ENCODE data around the gene FAM50A.

The FAM50A gene

DNA sequence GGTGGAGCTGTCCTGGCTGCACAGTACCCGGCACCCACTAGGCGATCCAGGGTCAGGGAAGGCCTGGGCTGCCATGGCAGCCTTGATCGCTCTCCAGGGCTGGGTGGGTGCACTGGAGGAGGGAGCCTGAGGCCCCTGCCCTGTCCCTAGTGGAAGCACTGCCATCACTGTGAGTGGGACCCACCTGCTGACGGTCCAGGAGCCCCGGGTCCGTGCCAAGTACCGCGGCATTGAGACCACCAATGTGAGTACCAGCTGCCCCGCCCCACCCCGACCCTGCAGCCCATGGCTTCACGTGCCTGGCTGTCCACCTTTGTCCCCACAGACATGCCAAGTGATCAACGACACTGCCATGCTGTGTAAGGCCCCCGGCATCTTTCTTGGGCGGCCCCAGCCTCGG is 23.0 kb downstream of the FAM50A start:
- DNase-seq = no peak

DNA sequence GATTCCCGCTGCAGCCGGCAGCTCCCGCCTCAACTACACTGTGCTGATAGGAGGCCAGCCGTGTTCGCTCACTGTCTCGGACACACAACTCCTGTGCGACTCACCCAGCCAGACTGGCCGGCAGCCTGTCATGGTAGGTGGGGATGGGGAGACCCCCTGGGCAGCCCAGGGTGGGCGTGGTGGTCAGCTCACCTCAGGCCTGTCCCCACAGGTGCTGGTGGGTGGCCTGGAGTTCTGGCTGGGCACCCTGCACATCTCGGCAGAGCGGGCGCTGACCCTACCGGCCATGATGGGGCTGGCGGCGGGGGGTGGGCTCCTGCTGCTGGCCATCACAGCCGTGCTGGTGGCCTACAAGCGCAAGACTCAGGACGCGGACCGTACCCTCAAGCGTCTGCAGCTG is 23.6 kb downstream of the FAM50A start:
- no peak for DNase-seq

DNA sequence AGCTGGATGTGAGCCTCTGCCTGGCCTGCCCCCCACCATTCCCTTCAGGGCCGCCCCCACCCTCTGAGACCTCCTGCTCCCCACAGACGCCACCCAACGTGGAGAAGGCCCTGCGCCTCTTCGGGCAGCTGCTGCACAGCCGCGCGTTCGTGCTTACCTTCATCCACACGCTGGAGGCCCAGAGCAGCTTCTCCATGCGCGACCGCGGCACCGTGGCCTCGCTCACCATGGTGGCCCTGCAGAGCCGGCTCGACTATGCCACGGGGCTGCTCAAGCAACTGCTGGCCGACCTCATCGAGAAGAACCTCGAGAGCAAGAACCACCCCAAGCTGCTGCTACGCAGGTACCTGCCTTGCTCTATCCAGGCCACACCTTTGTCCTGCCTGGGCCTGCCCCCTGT is 24.3 kb downstream of the FAM50A start:
- DNase-seq = no peak

DNA sequence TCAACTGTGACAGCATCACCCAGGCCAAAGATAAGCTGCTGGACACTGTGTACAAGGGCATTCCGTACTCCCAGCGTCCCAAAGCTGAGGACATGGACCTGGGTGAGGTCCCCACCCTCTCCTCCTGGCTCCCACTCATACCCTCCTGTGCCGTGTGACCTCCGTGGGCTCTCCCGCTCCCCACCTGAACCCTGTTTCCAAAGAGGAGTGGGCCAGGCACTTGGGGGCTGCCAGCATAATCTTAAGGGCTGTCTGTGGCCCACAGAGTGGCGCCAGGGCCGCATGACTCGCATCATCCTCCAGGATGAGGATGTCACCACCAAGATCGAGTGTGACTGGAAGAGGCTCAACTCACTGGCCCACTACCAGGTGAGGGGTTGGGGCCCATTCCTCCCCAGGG is 25.2 kb downstream of the FAM50A start:
- DNase-seq = no peak

DNA sequence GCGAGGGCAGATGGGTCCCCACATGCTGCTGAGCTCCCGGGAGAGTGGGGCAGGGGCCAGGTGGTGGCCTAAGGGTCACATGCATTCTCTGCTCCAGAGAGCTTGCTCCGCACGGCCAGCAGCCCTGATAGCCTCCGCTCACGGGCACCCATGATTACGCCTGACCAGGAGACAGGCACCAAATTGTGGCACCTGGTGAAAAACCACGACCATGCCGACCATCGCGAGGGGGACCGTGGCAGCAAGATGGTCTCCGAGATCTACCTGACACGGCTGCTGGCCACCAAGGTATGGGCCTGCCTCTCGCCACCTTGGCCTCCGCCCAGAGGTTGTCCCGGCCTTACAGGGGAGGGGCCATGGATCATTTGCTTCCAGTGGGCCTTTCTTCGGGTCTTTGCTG is 25.9 kb downstream of the FAM50A start:
- no peak for DNase-seq

DNA sequence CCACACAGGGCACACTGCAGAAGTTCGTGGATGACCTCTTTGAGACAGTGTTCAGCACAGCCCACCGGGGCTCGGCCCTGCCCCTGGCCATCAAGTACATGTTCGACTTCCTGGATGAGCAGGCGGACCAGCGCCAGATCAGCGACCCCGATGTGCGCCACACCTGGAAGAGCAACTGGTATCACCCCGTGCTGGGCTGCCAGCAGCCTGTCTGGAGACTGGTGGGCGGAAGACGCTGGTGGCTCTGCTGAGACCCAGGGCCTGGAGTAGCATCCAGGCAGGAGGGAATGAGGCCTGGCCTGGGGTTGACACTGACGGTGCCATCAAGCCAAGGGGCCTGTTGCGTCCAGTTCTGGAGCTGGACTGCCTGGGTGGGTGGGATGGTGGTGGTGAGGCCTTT is 26.5 kb downstream of the FAM50A start:
- DNase-seq = no peak

DNA sequence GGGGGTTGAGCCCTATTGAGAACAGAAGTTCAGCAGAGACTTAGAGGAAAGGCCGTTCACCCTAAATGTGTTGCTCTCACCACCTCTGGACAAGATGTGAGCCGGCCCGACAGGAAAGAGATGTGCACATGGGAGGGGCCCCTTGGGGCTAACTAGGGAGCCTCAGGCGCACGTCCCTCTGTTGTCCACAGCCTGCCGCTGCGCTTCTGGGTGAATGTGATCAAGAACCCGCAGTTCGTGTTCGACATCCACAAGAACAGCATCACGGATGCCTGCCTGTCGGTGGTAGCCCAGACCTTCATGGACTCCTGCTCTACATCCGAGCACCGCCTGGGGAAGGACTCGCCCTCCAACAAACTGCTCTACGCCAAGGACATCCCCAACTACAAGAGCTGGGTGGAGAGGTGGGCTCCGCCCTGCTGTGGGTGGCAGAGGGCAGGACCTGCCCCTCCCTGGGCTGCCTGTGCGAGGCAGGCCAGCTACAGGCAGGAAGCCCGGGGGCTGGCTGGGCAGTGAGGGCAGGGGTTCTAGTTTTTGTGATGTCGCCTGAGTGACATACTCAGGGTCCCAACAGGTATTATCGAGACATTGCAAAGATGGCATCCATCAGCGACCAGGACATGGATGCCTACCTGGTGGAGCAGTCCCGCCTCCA is 27.1 kb downstream of the FAM50A start:
- DNase-seq = no peak

DNA sequence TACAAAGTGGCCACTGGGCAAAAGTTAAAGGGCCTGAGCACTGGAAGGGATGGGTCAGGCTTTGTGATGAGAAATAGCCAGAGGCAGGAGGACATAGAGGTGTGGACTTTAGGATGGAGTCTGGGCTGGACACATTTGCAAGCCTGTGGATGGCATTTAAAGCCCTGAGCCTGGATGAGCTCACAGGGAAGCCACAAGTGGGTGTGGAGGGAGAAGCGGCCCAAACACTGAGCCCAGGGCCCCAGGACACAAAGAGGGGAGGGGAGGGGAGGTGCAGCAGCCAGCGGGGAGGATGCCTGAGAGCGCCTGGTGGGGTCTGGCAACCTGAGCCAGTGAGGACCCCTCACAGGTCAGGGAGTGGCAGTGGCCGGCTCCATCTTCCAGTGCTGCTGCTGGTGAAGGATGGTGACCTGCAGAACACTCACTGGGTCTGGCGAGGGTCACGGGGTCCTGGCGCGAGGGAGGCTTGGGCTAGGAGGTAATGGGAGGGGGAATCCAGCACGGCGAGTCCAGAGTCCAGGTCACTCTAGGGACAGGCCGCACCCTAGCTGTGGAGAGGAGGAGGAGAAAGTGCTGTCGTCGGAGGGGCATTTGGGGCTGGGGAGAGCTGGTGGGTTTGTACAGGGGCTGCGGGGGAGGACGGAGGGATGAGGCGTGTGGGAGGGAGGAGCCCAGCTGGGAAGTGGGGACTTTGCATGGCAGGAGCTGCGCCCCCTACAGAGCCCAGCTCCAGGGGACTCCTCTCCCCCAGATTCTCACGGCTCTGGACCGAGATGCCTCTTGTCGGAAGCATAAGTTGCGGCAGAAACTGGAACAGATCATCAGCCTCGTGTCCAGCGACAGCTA is 28.1 kb downstream of the FAM50A start:
- DNase-seq = no peak

DNA sequence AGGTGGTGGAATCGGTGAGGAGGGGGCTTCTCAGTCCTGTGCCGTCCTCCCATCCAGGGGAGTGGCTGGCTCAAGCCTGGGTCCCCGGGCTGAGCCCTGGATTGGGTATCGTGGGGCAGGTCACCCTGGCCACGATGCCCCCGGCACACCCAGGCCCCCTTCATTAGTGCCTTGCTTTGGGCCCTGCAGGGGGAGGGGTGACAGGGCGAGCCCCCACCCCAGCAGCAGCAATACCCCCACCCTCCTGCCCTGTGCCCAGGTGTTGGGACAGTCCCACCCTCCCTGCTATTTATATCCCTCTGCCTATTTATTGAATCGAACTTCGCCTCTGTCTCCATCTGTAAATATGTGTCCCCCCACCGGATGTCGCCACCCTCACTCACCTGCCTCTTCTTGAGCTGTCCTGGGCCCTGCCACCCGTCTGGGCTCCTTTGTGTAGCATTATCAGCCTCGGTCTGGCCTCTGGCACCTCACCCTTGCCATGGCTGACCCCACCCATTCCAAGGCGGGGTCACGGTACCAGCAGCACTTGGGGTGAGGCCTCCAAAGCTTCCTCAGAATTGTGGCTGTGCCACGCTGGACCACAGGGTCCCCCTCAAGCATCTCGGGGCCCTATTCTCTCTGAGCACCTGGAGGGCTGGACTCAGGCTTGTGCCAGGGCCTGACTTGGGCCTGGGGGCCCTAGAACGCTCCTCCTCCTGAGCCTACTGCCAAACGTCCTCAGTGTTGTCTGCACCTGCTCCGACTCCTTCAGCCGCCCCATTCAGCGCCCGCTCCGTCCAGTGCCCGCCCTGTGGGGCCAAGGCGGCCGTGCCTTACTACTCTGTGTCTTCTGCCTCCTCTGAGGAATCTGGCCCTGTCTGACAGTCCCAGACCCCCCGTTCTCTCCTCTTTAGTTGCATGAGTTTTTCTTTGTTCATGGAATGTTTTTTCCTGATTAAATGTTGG is 29.0 kb downstream of the FAM50A start:
- DNase-seq = peak; percentile 37

DNA sequence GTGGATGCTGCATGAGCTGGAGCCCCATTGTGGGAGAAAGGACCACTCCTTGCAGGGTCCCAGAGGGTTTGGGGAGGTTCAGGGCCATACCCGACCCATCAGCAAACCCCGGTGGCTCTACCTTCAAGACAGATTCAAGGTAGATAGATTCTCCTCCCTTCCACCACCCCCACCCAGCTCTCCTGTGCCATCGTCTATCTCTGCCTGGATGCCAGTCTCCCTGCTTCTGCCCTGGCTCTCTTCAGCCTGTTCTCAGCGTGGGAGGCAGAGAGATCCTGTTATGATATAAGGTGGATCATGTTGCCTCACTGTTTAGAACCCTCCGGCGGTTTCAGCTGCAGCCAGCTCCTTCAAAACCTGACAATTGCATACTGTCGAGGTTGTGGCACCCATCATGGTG is 29.7 kb downstream of the FAM50A start:
- DNase-seq = no peak

DNA sequence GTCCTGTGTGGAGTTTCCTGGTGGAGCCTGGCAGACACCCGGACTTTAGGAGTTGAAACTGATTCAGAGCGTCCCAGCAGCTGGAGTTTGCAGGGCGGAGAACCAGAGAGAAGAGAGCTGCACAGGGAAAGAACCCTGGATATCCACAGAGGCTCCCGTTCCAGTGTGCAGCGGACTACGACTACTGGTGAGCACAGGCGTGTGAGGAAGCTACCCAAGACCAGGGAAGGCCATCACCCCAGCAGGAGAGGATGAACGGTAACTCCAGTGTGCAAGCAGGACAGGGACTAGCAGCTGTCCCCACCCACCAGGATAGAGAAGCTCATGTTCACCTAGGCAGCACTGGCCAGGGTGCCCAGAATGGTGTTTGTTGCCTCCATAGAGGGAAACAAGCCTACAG is 32.9 kb downstream of the FAM50A start:
- no peak for DNase-seq

DNA sequence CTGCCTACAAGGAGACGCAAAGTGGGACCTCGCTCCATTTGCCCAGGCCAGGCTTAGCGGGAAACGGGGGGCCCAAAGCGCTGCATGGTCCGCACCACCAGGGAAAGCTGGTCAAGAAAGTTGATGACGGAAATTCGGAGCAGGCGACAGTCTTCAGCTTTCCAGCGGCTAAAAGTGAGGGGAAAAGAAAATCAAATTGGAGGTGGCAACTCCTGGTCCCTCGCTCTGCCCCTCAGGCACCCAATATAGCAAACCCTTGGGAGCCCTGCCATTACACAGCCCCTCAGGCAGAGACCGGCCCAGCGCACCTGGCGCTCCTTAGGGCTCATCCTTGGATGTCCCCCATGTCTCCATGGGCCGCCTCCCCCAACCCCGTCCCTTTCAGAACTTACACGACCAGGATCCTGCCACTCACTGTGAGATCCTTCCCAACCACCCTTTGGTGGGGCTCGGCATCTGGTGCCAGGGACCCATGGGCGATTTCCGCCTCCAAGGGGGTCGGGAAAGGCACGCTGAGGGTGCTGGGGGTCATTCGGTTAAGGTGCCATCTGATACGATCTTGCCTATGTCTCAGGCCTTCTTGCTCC is 34.0 kb downstream of the FAM50A start:
- DNase-seq = no peak

DNA sequence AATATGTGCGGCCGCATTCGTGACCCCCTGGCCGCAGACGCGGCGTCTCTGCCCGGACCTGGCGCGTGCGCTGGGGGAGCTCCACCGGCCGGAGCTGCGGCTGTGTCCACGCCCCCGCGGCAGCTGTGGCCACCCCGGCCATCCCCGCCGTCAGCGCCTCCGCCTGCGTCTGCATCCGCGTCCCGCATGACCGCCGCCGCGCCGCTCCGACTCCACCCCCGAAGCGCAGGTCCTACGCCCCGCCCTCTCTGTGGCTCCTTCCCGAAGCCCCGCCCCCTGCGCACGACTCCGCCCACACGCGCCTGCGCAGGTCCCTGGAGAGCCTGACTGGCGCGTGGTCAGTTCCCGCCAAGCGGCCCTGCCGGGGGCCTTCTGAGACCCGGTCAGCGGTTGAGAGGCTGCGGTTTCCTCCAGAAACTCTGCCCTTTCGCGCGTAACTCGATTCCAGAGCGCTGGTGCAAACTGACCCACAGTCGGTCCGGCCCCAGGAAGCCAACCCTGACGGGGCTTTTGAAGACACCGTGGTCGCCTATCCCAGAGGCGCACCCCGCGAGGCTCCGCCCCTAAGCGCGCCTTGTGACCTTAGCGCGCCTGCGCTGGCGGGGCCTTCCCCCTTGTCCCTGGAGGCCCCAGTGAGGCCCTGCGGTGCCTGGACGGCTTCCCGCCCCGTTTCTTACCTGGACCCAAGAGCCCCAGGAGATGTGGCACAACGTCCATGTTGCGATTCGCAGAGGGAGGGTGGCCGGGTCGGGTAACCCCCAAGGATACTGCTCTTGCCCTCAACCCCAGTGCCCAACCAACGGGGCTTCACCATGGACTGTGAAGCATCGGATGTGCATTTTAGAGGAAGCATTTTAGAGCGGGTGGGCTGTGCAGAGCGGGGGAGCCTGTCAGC is 35.0 kb downstream of the FAM50A start, which contains the start of gene LAGE3:
TSS of gene LAGE3 (minus strand) at position 554 of the 895 bp plus-strand sequence. CDS start at position 188, 366 bp downstream.
- peak; percentile 97 for DNase-seq

DNA sequence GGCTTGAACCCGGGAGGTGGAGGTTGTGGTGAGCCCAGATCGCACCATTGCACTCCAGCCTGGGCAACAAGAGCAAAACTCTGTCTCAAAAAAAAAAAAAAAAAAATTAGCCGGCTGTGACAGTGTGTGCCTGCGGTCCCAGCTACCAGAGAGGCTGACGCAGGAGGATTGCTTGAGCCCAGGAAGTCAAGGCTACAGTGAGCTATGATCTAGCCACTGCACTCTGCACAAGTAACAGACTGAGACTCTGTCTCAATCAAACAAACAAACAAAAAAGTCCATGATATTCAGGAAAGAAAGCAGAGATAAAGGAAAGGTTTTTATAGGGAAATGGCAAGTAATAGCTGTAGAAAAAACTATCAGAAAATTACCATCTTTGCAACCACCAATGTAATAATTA is 37.3 kb downstream of the FAM50A start:
- no peak for DNase-seq

DNA sequence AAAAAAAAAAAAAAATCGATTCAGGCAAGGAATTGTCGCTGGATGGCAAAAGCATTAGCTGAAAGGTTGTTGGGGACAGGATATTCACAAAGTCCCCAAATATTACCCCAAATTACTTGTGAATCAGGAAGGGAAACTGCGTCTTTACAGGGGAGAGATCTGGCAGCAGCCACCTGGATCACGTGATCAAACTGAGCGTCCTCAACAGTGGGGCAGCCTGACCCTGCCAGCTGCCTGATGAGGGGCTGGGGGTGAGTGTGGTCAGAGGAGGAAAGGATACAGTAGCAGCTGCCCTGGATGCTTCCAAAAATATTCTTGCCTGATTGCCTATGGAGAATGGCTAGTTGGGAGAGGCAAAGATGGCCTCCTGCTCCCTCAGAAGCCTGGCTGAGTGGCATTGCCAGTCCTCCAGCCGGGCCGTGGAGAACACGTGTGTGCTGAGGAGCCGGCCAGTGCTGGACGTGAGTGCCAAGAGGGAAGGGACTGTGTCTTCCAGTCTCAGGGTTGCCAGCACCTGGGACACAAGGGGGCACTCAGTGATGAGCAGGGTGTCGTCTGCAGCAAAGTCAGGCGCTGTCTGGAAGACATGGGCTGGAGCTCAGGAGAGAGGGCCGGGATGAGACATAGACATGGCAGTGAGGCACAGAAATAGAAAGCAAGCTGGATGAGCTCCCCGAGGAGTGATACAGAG is 38.1 kb downstream of the FAM50A start:
- DNase-seq = no peak

DNA sequence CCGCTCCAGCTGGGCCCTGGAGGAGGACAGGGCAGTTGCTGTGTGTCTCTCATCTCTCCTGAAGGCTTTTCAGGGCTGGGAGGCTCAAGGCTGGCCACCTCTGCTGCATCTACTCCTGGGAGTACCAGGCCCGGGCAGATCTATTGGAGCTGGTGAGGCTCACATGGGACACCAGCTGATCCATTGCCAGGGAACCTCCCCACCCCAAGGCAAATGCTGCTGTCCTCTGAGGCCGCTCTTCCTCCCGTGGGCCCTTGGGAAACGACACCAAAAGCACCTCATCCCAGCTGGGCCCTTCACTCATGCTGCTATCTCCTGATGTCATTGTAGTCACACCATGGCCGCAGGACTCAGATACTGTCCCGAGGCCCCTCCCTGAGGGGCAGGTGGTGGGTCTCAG is 38.8 kb downstream of the FAM50A start:
- no peak for DNase-seq

DNA sequence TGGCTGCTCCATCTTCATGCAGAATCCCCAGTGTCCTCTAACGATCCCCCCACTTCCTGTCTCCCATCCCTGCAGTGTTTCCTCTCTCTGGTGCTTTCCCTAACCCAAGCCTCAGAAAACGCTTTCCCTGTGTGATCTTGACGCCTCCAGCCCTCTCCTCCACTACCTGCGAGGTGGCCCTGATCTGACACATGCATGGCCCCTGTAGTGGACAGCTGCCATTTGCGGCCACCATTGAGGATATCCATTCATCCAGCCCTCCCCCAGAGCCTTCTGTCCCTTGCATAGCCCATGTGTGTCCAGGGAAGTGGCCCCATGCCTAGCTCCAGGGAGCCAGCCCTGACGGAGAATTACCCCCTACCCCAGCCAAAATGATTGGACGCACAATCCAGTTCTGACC is 39.4 kb downstream of the FAM50A start:
- no peak for DNase-seq

DNA sequence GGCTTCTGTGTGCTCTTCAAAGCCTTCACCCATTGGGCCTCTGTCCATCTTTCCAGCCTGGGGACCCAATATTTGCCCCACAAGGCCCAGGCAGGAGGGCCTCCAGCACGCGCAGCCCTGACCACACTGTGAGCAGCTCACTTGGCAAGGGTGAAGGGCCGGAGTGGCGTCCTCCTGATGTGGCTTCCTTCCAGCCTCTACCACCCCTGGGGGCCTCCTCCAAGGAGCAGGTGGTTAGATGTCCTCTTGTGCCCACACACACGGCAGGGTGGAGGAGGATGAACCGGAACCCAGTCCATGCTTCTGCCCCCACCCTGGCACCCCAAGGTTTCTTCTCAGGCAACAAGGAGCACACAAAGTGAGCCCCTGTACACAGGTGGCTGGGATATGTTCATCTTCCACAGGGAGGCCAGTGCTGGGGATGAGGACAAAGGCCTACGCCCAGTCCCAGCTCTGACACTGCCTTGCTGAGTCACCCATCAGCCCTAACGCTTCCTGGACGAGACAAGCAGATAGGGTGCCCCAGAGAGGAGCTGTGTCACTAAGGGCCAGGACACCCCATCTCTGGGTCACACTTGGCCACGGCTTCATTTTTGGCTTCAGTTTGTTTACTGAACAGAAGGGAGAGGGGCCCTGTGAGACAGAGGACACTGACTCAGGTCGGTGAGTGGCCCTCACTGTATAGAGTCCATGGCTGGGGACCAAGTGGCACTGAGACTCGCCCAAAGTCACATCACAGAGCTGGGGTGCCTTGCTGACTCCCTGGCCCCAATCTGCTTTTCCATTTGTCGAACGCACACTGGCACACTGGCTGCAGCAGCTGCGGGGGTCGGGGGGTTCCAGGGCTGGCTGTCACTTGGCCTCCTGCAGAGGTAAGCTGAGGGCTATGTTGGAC is 40.6 kb downstream of the FAM50A start:
- DNase-seq = no peak

DNA sequence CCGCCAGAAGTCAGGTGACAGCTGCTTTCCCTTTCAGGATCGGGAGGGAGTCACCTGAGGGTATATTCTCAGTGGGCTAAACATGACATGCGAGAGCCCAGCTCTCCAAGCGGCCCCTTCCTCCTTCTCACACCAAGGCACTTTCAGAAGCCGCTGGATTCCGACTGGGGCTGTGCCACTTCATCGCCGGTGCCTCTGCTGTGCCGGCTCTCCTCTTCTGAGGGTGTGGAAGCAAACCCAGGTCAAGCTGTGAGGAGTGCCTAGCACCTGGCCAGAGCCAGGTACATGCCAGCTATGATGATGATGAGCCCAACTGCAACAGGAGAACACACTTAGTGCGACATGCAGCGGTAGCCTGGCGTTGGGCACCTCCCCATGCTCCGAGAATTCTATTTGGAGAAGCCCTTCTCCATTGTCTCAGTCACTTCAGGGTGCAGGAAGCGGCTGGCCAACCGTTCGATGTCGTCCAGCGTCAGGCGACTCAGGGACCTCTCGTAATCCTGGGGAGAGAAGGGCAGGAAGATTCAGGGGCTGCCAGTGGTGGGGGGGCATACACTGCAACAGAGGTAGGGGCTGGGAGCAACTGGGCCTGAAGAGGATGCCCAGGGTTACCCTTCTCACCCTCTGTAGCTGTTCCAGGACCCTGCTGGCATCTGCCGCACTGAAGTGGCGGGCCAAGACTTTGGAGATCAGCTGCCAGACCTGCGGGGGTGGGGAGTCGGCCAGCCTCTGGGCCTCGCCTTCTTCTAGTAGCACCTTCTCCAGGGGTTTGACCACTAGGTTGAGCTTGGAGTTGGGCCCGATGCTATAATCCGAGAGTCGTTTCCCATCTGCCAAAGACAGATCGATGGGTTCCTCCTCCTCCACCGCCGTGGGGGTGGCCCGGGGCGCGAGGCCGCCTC is 41.5 kb downstream of the FAM50A start:
- no peak for DNase-seq

Data from activated effector memory CD4-positive, alpha-beta T cell treated with anti-CD3 and anti-CD28 coated beads, Interleukin-2, amount 50 U/mL, for 16 hours (primary cell).